LHCN-M2 (cell line): ENCODE data around the gene DIP2C. TPM values are rescaled to one million over a fixed set of nuclear protein-coding genes. Genes with fewer than 3 reads are reported as not detected.
"Not testable (repeated sequence)": the region's sequence is repeated elsewhere in the genome, so short reads cannot be mapped to it uniquely, and the experiment has no call there.

Experiments used
- DNase-seq: peaks from one replicate; pipeline ENCODE4 v3.0.0-alpha.2; 2012; ENCODE audit warnings: low read depth
- total RNA-seq: library from RNA; depleted of rRNA; stranded (reverse); fragments of >200 nt; gene quantifications from 2 replicates; pipeline ENCODE4 v1.2.3, GENCODE V29; 2014

Gene DIP2C
- total RNA-seq, 1 experiment from 2014 or later, result 4.9 TPM

GRCh38 chr10:359093-359492, 330.4 kb downstream of the DIP2C start:
- no peak for DNase-seq

DNA sequence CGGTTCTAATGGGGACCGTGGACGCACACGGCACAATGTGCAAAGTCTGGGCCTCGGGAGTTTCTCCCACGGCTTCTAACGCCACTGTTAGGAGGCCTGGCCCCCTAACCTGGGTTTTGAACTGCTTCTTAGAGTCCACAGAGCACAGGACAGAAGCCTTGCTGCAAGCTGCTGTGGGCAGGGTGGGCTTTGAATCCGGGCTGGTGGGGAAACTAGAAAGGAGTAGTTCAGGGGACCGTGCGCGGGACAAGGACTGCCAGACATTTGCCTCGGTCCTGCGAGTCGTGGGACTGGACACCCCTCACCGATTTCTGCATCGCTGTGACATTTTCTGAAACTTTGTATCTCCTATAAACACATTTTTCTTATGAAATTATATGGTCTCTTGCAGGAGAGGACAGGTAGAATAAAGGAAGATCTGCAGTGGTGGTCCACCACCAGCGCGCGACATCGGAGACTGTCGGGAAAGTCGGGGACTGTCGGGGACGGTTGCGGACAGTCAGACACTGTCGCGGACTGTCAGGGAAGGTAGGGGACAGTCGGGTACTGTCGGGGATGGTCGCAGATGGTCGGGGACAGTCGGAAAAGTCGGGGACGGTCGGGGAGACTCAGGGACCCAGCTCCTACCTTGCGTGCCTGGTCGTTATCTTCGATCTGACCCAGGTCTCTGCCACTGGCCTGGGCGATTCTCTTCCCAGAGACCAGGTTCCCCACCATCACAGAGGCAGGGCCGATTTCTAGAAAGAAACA, 332.1 kb downstream of the DIP2C start:
- DNase-seq, result no peak

- no peak for DNase-seq
These were observed 333.0 kb downstream of the DIP2C start for GRCh38 chr10:356452-356851.

- no peak for DNase-seq
These were observed 334.4 kb downstream of the DIP2C start for GRCh38 chr10:354901-355617.

GRCh38 chr10:352476-353235, 336.8 kb downstream of the DIP2C start:
- no peak for DNase-seq

DNA sequence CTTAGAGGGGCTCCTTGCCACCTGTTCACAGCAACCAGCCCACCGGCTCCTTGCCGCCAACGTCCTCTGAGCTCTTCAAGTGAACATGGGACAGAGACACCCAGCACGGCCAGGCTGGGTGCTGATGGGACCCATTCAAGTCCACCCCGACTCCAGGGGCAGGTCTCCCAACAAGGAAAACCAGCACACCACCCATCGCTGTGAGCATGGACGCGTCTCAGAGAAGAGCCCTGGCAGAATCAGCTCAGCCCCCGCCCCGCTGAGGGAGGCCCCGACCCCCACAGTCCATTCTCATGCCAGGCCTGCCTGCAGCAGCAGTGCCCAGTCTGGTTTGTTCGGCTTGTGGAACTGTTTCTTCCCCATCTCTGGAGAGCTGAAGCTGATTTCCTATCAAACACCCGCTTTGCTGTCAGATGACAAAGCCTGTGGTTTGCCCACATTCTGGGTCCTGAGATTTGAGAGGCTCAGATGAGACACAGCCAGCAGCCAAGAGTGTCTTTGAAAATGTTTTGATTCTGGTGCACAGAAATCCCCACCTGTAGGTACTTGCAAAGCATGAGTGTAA, 337.6 kb downstream of the DIP2C start:
- DNase-seq, result no peak

DNA sequence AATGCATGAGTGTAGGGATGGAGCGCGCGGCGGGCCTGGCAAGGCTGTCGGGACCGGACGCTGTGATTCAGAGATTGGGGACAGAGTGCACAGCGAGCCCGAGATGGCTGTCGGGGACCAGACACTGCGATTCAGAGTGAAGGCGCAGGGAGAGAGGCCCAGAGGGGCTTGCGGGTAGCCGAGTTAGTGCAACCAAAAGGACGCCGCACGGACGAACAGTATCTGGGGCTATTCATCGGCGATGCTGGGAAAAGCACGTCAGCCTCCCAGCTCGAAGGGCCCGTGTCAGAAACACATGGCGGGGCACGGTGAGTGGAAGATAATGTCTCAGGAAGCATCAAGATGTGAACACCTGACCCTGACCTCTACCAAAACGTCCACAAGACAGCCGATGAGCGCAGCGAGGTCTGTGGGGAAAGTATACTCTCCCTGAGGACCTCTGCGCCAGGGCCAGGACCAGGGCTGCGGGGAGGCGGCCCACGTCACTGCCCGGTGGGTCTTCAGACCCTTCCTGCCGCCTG, 338.4 kb downstream of the DIP2C start:
- no peak for DNase-seq

- DNase-seq, result no peak
These were observed 340.4 kb downstream of the DIP2C start for GRCh38 chr10:349081-349480.

GRCh38 chr10:348456-348855, 341.0 kb downstream of the DIP2C start:
- no peak for DNase-seq

- DNase-seq, result not testable (repeated sequence)
These were observed 341.7 kb downstream of the DIP2C start for GRCh38 chr10:347774-348173.

GRCh38 chr10:347190-347589, 342.3 kb downstream of the DIP2C start:
- not testable (repeated sequence) for DNase-seq

DNA sequence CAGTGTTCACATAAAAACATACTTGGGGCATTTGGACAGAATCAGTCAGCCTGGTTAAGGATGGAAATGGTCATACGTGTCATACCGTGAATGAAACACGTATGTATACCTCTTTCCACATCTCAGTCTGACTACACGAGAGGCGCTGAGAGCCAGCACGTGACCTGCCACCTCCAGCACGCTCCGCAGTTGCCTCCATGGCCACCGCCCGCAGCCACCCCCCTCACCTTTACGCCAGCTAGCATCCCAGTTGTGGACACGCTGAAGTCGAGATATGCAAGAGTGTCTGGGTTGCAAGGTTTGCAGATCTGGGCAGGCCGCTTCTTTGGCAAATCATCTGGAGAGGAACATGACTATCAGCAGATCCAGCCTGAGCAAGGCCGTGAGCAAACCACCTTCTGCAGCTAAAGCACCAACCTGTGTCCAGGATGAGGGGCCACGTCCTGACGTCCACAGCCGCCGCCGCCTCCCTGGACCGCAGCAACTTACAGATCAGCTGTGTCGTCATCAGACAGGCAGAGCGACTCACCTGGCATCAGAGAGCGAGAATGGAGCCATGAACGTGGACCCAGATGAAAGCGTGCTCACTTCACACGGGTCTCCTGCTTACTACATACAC, 344.8 kb downstream of the DIP2C start:
- no peak for DNase-seq

DNA sequence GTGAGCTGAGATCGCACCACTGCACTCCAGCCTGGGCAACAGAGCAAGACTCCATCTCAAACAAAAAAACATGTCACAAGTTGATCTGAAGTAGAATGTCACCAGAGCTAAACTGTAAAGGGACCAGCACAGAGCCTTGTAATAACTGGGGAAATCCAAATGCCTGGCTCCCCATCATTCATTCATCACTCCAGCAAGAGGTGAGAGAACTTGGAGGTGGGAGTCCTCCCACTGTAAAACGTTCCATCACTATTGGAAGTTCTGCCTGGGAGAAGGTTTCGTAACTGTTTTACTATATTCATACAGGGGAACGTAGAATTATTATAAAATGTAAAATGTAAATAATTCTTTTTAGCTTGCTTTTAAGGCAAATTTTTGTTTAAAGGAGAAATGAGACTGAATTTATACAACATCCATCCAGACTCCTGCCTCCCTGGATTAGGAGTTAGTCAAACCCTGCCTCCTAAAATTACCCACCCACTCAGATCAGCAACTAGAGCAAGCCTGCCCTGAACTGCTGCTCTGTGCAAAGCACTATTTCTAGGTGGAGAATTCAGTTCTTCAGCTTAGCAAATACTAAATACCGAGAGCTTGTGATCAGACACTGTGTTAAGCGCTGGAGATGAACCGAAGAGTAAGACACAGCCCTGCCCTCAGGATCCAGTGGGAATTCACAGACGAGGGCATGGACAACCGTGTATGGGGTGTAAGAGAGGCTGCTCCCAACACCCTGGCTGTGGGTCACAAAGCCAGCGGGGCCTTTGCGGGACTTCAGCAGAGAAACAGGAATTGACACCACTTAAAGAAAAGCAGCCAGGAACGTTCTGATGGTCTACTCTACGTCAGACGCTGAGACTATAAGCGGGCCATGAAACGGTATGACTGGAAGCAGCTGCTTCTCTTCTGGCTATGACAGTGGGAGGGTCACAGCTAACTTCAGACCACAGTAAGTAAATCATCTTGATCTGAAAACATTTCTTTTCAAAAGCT, 345.9 kb downstream of the DIP2C start:
- DNase-seq, result no peak

GRCh38 chr10:341081-341740, 348.3 kb downstream of the DIP2C start:
- no peak for DNase-seq

GRCh38 chr10:340646-341045, 348.8 kb downstream of the DIP2C start:
- DNase-seq, result no peak

GRCh38 chr10:339038-339391, 350.5 kb downstream of the DIP2C start:
- DNase-seq, result no peak

DNA sequence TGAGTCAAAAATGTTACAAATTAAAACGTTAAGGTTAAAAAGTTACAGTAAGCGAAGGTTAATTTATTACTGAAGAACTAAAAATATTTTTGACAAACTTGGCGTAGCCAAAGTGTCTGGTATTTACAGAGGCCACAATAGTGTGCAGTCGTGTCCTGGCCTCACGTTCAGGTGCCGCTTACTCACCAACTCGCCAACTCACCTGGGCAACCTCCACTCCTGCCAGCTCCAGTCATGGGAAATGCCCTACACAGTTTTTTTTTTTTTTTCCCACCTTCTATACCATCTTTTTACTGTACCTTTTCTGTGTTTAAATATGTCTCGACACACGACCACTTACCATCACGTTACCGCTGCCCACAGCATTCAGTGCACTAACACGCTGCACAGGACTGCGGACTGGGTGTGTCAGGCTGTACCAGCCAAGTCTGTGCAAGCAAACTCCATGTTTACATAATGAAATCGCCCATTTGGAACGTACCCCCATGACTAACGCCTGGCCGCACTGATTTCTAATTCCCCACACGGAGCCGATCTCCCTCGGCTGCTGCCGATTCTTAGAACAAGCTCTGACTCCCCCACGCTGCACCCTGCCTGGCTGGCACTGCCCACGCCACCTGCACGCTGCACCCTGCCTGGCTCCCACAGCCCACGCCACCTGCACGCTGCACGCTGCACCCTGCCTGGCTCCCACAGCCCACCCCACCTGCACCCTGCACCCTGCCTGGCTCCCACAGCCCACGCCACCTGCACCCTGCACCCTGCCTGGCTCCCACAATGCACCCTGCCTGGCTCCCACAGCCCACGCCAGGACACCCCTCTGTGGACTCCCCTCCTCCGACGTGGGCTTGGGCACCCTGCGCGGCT, 351.1 kb downstream of the DIP2C start:
- no peak for DNase-seq

DNA sequence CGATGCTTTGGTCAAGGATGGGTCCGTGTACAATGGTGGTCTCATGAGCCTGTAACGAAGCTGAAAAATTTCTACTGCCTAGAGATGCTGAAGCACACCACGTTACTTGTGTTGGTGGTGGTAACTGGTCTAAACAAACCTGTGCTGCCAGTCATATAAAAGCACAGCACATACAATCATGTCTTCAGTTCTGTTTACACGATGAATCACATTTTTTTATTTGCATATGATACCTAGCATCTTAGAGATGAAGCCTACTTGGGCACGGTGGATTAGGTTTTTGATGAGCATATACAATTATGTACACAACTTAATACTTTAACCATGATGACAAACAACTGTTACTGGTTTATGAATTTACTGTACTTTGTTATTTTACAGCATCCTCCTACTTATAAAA, 353.2 kb downstream of the DIP2C start:
- DNase-seq, result no peak
